KOPT-K1 (cell line): ENCODE data around the gene ARFGEF2.

Experiments
- H3K27ac ChIP-seq: fragments of 200-600 bp; sonication (generic); 2 replicates; pipeline ENCODE4 v1.5.1; 2016; ENCODE audit warnings: antibody characterized with exemption, mild to moderate bottlenecking, low read depth, low read length; ENCODE audit not compliant: poor library complexity, severe bottlenecking
- H3K36me3 ChIP-seq: fragments of 200-600 bp; sonication (generic); 2 replicates; pipeline ENCODE4 v1.5.1; 2017; ENCODE audit warnings: antibody characterized with exemption, mild to moderate bottlenecking, low read length, moderate library complexity; ENCODE audit not compliant: insufficient read depth
- H3K9me3 ChIP-seq: fragments of 200-600 bp; sonication (generic); 2 replicates; pipeline ENCODE4 v1.5.1; 2017; ENCODE audit warnings: antibody characterized with exemption, low read length, mild to moderate bottlenecking; ENCODE audit not compliant: insufficient read depth, poor library complexity, severe bottlenecking

Gene ARFGEF2

GRCh38 chr20:48949304-48950170 is 28.0 kb downstream of the ARFGEF2 start:
- H3K36me3 ChIP-seq: peaks cover 82% of the 10 kb centered on the region
- no peaks in the 10 kb centered on the region for H3K9me3 ChIP-seq
- H3K27ac ChIP-seq: no peak overlapping the region

- no peak overlapping the region for H3K27ac ChIP-seq
- H3K36me3 ChIP-seq: peaks cover 82% of the 10 kb centered on the region
- no peaks in the 10 kb centered on the region for H3K9me3 ChIP-seq
These were observed 29.5 kb downstream of the ARFGEF2 start for GRCh38 chr20:48951041-48951440.

- Histone ChIP-seq H3K36me3 (peaks cover 86% of the 10 kb centered on the region), H3K27ac (no peak overlapping the region), H3K9me3 (no peaks in the 10 kb centered on the region)
These were observed 30.1 kb downstream of the ARFGEF2 start for GRCh38 chr20:48951646-48952045.

- H3K9me3 ChIP-seq: no peaks in the 10 kb centered on the region
- H3K27ac ChIP-seq: no peak overlapping the region
- peaks cover 96% of the 10 kb centered on the region for H3K36me3 ChIP-seq
These were observed 31.1 kb downstream of the ARFGEF2 start for GRCh38 chr20:48952656-48953055.

- Histone ChIP-seq H3K9me3 (no peaks in the 10 kb centered on the region), H3K27ac (no peak overlapping the region), H3K36me3 (peaks cover 97% of the 10 kb centered on the region)
These were observed 32.1 kb downstream of the ARFGEF2 start for GRCh38 chr20:48953653-48954052.

- H3K27ac ChIP-seq: no peak overlapping the region
These were observed 34.5 kb downstream of the ARFGEF2 start for GRCh38 chr20:48956052-48956451.

GRCh38 chr20:48957053-48957481 is 35.6 kb downstream of the ARFGEF2 start:
- no peak overlapping the region for H3K27ac ChIP-seq
- no peaks in the 10 kb centered on the region for H3K9me3 ChIP-seq
- H3K36me3 ChIP-seq: peaks cover 78% of the 10 kb centered on the region

More at GRCh38 chr20:48956052-48956451, 34.5 kb downstream of the ARFGEF2 start:
- no peaks in the 10 kb centered on the region for H3K9me3 ChIP-seq
- peaks cover 88% of the 10 kb centered on the region for H3K36me3 ChIP-seq

GRCh38 chr20:48957533-48957932 is 36.0 kb downstream of the ARFGEF2 start:
- H3K36me3 ChIP-seq: peaks cover 75% of the 10 kb centered on the region
- H3K9me3 ChIP-seq: no peaks in the 10 kb centered on the region
- no peak overlapping the region for H3K27ac ChIP-seq

GRCh38 chr20:48958743-48959142 is 37.2 kb downstream of the ARFGEF2 start:
- H3K9me3 ChIP-seq: no peaks in the 10 kb centered on the region
- H3K36me3 ChIP-seq: peaks cover 75% of the 10 kb centered on the region
- H3K27ac ChIP-seq: no peak overlapping the region

GRCh38 chr20:48959899-48960550 is 38.5 kb downstream of the ARFGEF2 start:
- Histone ChIP-seq H3K9me3 (no peaks in the 10 kb centered on the region), H3K36me3 (peaks cover 64% of the 10 kb centered on the region), H3K27ac (no peak overlapping the region)

GRCh38 chr20:48962421-48962820 is 40.9 kb downstream of the ARFGEF2 start:
- H3K36me3 ChIP-seq: peaks cover 63% of the 10 kb centered on the region
- no peaks in the 10 kb centered on the region for H3K9me3 ChIP-seq
- H3K27ac ChIP-seq: no peak overlapping the region

- Histone ChIP-seq H3K36me3 (peaks cover 58% of the 10 kb centered on the region), H3K27ac (no peak overlapping the region), H3K9me3 (no peaks in the 10 kb centered on the region)
These were observed 41.7 kb downstream of the ARFGEF2 start for GRCh38 chr20:48962976-48963771.

- H3K9me3 ChIP-seq: no peaks in the 10 kb centered on the region
- no peak overlapping the region for H3K27ac ChIP-seq
- peaks cover 61% of the 10 kb centered on the region for H3K36me3 ChIP-seq
These were observed 43.8 kb downstream of the ARFGEF2 start for GRCh38 chr20:48965189-48965910.

GRCh38 chr20:48970681-48971365 is 49.3 kb downstream of the ARFGEF2 start:
- Histone ChIP-seq H3K27ac (no peak overlapping the region), H3K9me3 (no peaks in the 10 kb centered on the region), H3K36me3 (peaks cover 87% of the 10 kb centered on the region)
